HG02970 (cell line): ENCODE results near the gene ZNF660.
"Not testable (repeated sequence)": the region's sequence is repeated elsewhere in the genome, so short reads cannot be mapped to it uniquely, and the experiment has no call there.

Source experiments
- ATAC-seq: cut with Tn5 transposase; IDR thresholded peaks from one replicate; pipeline ENCODE4 v1.9.1; 2021; ENCODE audit warnings: mild to moderate bottlenecking, moderate library complexity, moderate number of reproducible peaks; ENCODE audit not compliant: unreplicated experiment, low FRiP score

The ZNF660 gene

DNA sequence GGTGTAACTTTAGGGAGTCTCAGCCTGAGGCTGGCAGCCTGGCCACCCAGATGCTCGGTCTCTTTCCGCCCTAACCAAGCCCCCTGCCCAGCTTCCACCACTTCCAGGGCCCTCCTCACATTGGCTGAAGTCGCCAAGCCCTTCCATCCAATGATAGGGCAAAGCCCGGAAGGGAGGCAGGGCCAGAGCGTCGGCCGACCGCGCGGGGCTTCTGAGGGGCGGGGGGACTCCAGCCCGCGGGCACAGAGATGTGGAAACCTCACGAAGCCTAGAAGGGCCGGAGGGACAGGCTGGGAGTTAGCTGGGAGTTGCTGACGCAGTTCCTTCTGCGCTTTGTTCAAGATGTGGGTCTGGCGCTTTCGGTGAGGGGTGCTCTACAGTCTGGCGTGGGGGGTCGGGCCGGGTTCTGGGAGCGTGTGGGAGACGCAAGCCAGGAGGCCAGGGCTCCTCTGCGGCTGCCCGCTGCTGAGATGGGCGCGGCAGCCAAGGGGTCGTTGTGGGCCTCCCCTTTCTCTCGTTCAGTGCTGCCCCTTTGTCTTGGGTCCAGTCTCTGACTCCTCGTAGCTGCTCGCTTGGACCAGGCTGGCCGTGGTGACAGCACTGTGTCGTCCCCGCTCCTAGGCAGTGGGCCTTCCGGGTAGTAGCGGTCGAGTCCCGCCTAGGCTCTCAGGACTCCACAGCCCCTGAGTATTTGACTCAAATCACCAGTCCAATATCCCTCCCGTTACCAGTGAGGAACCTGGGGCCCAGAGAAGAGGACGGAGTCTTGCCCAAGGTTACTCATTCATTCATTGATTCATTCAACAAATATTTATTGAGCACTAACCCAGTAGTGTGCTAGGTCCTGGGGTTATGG lies at the start of gene ZNF660:
Gene ZNF660, plus strand, starts transcription at position 319 of the 856 bp plus-strand sequence. CDS start 9,230 bp downstream, outside the sequence.
- no peak for ATAC-seq

DNA sequence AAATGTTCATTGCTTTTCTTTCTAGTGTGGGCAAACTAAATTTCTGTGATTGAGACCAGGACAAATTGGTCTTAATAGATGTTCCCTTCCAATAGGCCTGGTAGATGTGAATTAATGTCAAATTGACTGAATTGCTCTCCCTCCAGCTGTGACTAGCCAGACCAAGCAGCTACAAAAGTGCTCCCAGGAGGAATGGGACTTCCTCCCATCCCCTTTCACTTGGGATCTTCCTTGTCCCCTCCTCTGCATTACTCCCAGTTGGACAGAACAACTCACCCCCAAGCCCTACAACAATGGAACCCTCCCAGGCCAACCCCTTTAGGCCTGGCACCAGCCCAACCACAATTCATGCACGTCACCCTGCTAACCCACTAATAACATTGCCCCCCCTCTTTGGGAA lies 49.4 kb upstream of the ZNF660 start:
- ATAC-seq = no peak

GRCh38 chr3:44544811-44545210 lies 40.0 kb upstream of the ZNF660 start:
- not testable (repeated sequence) for ATAC-seq

DNA sequence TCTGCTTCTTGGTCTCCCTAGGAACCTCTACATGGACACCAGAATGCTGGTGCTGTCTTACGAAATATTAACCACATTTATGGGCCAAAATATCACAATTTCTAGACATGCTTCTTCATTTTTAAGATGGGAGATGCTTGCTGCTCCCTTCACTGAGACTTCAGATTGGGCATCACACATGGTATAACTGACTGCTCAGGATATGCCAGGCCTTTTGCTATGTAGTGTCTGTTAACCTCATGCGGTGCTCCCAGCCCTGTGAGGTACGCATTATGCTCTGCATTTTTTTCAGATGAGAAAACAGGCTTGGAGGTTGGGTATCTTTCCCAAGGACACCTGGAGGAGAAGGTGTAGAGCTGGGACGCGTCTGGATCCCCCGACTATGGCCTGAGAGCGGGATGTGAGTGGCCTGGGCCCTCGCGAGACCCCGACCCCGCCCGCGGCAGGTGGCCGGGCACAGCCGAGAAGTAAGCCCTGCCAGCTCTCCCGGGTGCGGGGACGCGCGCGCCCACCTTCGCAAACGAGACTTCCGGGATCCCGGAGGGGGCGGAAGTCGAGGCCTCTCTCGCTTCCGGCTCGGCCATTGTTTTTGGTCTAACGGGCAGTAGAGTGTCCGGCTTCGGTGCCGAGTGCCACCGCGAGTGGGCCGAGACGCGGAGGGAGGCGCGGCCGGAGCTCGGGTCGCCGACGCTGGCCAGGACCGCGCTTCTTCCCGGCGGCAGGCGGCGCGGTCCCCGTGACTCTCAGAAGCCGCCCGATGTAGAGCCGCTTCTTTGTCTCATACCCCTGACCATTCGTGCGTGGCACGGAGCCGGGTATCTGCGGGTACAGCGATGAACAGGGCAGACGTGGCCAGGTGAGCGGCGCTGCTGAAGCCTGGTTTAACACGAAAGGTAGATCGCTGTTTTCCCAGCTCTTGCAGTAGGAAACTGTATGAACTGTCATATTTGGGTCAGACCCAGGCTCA lies 29.9 kb upstream of the ZNF660 start, which contains the start of gene ZKSCAN7:
Gene ZKSCAN7, plus strand, starts transcription at position 568 of the 967 bp plus-strand sequence. CDS start 1,855 bp downstream, outside the sequence.
- no peak for ATAC-seq

- ATAC-seq = no peak
Observed at GRCh38 chr3:44555723-44556122, 29.0 kb upstream of the ZNF660 start.

GRCh38 chr3:44557074-44557473 lies 27.7 kb upstream of the ZNF660 start:
- ATAC-seq = no peak

DNA sequence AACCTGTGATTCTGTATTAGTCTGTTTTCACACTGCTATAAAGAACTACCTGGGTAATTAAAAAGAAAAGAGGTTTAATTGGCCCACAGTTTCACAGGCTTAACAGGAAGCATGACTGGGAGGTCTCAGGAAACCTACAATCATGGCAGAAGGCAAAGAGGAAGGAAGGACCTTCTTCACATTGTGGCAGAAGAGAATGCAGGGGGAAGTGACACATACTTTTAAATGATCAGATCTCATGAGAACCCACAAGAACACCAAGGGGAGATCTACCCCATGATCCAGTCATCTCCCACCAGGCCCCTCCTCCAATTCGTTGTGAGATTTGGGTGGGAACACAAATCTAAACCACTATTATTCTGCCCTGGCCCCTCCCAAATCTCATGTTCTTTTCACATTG lies 23.7 kb upstream of the ZNF660 start:
- ATAC-seq = no peak

- ATAC-seq = no peak
Observed at GRCh38 chr3:44562147-44562546, 22.6 kb upstream of the ZNF660 start.

DNA sequence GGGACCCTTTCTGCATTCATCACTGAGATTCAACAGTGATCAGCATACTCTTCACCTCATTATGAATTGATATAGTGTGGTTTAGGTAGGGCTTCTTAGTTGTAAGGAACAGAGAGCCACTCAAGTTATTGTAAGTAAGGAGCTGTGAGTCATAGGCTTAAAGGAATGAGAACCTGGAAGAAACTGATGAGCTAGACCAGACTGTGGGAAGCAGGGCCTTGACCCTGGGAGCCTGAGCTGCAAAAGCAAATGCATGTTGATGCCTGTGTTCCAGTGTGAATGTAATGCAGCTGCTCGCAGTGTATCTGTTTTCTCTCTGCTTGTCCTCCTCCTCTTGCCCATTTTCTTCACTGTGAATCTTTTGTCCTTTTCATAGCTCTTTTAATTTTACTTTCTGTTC lies 16.2 kb upstream of the ZNF660 start:
- ATAC-seq = no peak

DNA sequence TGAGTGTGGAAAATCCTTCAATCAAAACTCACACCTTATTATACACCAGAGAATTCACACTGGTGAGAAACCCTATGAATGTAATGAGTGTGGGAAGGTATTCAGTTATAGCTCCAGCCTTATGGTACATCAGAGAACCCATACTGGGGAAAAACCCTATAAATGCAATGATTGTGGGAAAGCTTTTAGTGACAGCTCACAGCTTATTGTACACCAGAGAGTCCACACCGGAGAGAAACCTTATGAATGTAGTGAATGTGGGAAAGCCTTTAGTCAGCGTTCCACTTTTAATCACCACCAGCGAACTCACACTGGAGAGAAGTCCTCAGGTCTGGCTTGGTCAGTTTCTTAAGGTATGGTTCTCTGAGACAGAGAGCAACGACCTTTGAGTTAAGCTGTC lies 13.7 kb upstream of the ZNF660 start:
- no peak for ATAC-seq

DNA sequence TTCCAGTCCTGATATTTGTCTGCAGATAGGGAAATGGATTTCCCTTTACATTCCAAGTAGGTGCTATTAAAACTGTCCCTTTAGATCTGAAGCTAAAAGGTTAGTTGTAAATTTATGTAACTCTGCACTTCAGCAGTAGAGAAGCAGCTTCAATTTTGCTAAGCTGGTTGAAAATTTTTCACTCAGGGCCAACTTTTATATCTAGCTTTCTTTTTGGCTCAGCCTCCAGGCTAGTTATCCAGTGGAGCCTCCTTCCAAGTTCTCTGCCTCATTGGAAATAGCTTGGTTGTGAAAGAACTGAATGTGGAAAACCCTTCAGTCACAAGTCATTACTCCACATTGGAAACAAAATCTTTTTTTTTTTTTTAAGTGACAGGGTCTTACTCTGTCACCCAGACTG lies 8.2 kb upstream of the ZNF660 start:
- ATAC-seq = no peak

- ATAC-seq = not testable (repeated sequence)
Observed at GRCh38 chr3:44577354-44577952, 7.3 kb upstream of the ZNF660 start.

DNA sequence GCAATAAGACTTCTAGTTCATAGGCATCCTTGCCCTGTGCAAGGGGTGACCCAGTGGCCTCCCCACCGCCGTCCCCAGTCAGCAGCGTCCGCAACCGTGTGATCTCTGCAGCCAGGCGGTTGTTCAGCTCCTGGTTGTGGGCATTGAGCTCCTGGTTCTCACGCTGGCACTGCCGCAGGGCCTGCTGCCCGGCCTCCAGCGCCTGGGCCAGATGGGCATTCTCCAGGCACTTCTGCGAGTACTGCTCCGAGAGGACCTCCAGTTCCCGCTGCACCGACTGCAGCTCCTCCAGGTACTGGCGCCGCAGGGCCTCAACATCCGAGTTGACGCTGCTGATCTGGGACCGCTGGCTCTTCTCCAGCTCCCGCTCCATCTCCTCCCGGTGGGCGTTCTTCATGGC lies 6.4 kb upstream of the ZNF660 start:
- not testable (repeated sequence) for ATAC-seq

DNA sequence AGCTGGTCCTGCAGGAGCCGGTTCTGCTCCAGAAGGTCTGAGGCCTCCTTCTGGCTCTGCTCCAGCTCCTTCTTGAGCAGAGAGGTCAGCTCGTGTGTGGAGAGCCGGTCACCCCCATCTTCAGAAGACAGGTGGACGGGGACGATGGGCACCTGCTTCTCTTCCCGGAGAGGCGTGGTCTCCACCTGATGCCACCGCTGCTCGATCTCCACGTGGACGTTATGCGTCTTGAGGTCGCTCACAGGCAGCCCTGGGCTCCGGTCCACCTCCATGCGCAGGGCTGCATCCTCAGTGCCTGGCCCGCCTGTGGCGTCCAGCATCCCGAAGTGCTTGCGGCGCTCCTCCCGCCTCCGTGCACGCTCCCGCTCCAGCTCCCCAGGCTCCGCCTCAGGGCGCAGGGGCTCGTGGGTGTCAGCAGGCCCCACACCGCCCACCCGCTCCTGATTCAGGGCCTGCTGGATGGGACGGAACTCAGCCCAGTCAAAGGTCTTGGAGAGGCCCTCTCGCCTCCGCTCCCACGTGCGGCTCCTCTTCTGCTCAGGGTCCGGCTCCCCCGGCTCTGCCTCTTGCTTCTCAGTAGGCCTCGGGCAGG lies 5.7 kb upstream of the ZNF660 start:
- not testable (repeated sequence) for ATAC-seq

DNA sequence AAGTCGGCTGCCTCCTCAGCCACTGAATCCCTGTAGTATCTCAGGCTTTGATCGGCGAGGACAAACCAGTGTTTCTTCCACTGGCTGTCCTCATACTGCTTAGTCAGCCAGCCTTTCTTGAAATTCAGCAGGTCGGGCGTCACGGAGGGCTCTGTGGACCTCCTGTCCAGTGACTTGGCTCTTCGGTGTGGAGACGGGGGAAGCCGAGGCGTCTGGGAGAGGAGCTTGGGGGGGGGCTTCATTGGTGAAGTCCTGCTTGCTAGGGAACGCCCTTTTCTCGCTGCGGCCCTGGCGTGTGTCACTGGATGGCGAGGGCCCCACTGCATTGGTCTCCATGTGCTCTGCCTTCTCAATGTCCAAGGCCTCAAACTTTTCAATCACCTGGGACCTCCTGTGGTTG lies 5.0 kb upstream of the ZNF660 start:
- not testable (repeated sequence) for ATAC-seq

GRCh38 chr3:44580971-44581370 lies 3.8 kb upstream of the ZNF660 start:
- not testable (repeated sequence) for ATAC-seq

DNA sequence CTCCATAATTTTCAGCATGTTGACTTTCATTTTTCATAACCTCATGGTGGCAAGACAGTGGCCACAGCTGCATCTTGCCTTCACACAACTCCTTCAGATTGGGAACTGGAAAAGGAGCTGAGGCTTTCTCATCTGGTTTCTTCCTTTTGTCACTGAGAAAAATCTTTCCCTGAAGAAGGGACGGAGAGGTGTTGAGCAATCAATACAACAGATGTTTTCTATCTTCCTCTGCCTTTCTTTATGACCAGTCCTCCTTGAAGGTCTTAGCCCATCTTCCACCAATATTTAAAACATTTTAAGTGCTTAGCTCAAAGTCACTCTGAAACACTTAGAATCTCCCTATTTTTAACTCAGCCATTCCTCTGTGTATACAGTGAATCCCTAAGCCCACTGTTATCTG lies 11.9 kb downstream of the ZNF660 start:
- ATAC-seq = no peak

DNA sequence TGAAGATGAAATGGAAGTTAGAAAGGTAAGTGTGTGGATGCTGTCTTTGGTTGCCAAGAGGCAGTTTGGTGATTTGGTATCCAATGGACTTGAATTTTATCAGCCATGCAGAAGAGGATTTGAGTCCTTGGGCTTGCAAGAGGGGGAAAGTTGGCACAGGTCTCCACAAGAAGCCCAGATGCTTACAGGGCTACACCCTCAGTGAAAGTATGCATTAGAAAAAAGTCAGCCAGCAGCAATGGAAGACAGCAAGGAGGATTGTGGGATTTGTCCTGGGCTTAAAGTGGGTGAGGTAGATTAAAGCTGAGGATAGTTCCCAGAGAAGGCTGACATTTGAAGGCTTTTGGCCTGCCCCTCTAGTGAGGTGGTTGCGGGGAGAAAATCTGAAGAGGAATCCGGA lies 17.0 kb downstream of the ZNF660 start:
- ATAC-seq = no peak

DNA sequence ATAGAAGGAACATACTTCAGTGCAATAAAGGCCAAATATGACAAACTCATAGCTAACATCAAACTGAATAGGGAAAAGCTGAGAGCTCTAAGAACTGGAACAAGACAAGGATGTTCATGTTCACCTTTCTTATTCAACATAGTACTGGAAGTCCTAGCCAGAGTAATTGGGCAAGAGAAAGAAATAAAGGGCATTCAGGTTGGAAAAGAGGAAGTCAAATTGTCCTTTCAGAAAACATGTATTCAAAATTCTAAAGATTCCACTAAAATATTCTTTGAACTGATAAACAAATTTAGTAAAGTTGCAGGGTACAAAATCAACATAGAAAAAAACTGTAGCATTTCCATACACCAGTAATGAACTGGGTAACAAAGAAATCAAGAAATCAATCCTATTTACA lies 27.9 kb downstream of the ZNF660 start:
- ATAC-seq = no peak

GRCh38 chr3:44624749-44625480 lies 40.2 kb downstream of the ZNF660 start, which contains the start of gene ZNF197:
Gene ZNF197 (plus strand): TSS chr3:44625036. CDS start chr3:44629155, 4,119 bp downstream.
- ATAC-seq = peak; percentile 80
